GM10266 (cell line): ENCODE data around the gene TPD52L1.

Experiments
- DNase-seq: peaks from one replicate; pipeline ENCODE4 v3.0.0; 2012; ENCODE audit errors: extremely low spot score
- CTCF ChIP-seq: IDR thresholded peaks from 2 replicates; pipeline ENCODE4 v1.5.1; 2012; ENCODE audit warnings: mild to moderate bottlenecking, low read depth; ENCODE audit not compliant: control insufficient read depth, insufficient read depth; ENCODE audit errors: missing control alignments

The TPD52L1 gene

DNA sequence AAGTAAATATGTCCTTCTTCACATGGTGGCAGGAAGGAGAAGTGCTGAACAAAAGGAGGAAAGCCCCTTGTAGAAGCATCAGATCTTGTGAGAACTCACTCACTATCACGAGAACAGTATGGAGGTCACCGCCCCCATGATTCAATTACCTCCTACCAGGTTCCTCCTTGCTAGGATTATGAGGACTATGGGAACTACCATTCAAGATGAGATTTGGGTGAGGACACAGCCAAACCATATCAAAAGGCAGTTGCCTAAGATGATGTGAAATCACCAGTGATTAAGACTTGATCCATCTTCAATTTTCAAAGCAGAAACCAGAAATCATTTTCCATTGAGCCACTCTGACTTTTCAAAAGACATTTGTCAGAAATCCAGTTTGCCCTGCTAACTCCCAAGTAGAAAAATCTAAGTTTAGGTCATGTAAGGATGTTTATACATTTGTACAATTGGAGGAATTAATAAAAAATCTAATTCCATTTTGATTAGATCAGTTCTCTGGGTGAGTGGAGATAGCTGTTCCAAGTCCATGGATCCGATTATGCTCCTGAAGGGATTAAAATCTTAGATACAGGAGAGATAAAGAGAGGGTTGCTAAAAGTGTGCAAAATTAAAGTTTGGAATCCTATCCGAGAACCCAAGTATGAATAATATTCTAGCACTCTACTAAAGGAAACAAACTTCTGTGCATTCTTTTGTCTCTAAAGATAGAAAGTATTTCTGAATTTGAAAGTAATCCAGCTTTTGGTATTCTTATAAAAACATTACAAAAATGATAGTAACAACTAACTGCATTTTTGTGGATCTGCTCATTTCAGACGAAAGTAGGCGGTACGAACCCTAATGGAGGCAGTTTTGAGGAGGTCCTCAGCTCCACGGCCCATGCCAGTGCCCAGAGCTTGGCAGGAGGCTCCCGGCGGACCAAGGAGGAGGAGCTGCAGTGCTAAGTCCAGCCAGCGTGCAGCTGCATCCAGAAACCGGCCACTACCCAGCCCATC, 108.7 kb downstream of the TPD52L1 start:
- DNase-seq = no peak
- no peak for TF ChIP-seq CTCF

- no peak for TF ChIP-seq CTCF
- DNase-seq = no peak
These were observed 110.9 kb downstream of the TPD52L1 start for GRCh38 chr6:125264476-125264875.

GRCh38 chr6:125267806-125268523, 114.4 kb downstream of the TPD52L1 start:
- DNase-seq = no peak
- no peak for TF ChIP-seq CTCF

DNA sequence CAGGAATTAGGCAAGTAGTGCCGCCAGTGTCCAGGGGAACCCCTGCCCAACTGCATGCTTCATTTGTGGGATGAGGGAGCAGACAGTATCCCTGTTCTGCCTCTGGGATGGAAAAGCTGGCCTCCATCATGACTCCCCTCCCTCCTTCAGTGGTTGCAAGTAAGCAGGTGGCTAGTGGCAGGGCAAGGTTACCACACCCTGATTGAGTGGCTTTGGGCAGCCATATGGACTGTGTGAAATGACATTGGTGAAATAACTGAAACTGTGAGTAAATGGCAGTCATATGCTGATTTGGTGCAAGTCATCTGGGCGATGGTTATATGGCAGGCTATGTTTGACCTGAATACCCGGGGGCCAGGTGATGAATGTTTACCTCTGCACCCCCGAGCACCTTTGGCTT, 115.2 kb downstream of the TPD52L1 start:
- TF ChIP-seq CTCF = no peak
- DNase-seq = no peak

DNA sequence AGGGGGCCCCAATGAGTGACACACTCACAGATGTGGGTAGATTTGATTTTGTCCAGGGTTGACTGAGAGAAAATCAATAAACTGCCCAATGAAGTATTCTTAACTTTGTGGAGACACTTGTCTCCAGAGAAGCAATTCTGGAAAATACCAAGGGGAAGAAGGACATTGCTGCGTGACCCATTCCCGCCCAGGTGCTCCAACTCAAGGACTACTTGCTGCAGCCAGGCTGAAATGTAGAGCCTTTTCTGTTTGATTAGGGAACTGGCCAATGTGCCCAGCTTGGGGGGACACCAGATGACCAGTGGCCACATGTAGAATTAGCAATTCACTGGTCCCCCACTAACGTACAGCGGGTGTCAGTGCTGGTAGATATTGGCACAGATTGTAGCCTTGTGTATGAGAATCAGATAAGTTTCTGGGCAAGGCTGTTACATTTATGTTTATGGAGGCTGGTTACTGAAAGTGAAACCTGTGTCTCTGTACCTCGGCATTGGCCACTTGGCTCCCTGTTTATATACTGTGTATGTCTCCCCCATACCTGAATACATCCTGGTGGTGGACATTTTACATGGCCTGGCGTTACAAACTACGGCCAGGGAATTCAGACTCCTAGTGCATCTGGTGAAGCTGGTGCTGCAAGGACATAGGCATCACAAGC, 115.9 kb downstream of the TPD52L1 start:
- no peak for TF ChIP-seq CTCF
- DNase-seq = no peak

- no peak for DNase-seq
- TF ChIP-seq CTCF = no peak
These were observed 116.8 kb downstream of the TPD52L1 start for GRCh38 chr6:125270380-125270779.
